A673 (cell line): ENCODE measurements around the gene SLC39A10. TPM values are rescaled to one million over a fixed set of nuclear protein-coding genes. Genes with fewer than 3 reads are reported as not detected.

Source experiments
- BruUV-seq: library from RNA; stranded (reverse); fragments of 400-500 nt; replicated peaks from 2 replicates; lab custom pipeline; 2021; lab: Mats Ljungman, UMichigan
- CTCF ChIA-PET: fragments of 300-600 bp; sonication (Branson Sonifier 250); formaldehyde crosslinking; loops from one replicate; lab custom pipeline; 2022; ENCODE audit warnings: antibody characterized with exemption; lab: Charles Lee
- POLR2A ChIA-PET: fragments of 300-600 bp; sonication (Branson Sonifier 250); formaldehyde crosslinking; loops from one replicate; lab custom pipeline; 2022; ENCODE audit warnings: antibody characterized with exemption; ENCODE audit not compliant: low non-redundant PET; lab: Charles Lee
- DNase-seq: peaks from one replicate; pipeline ENCODE4 v3.0.0-alpha.2; 2015; ENCODE audit warnings: low spot score
- H3K27ac ChIP-seq: fragments of 200-600 bp; sonication (generic); 2 replicates; pipeline ENCODE4 v1.5.1; 2016; ENCODE audit warnings: mixed run types, low read depth, mild to moderate bottlenecking, mixed read lengths, antibody characterized with exemption, low read length; ENCODE audit not compliant: poor library complexity, severe bottlenecking
- H3K27me3 ChIP-seq: fragments of 200-600 bp; sonication (generic); replicated peaks from 2 replicates; pipeline ENCODE4 v1.6.1; 2017; ENCODE audit warnings: mixed run types, low read depth, mild to moderate bottlenecking, mixed read lengths, antibody characterized with exemption, low read length; ENCODE audit not compliant: insufficient read depth, poor library complexity
- H3K36me3 ChIP-seq: fragments of 200-600 bp; sonication (generic); 2 replicates; pipeline ENCODE4 v1.6.1; 2016; ENCODE audit warnings: mixed run types, mild to moderate bottlenecking, mixed read lengths, antibody characterized with exemption, low read length; ENCODE audit not compliant: insufficient read depth, poor library complexity, severe bottlenecking
- H3K4me1 ChIP-seq: fragments of 200-600 bp; sonication (generic); 2 replicates; pipeline ENCODE4 v1.6.1; 2017; ENCODE audit warnings: mixed run types, mild to moderate bottlenecking, mixed read lengths, antibody characterized with exemption, low read length; ENCODE audit not compliant: insufficient read depth, poor library complexity, severe bottlenecking
- H3K4me3 ChIP-seq: fragments of 200-600 bp; sonication (generic); 2 replicates; pipeline ENCODE4 v1.5.1; 2016; ENCODE audit warnings: low read depth, mixed run types, mild to moderate bottlenecking, mixed read lengths, low read length; ENCODE audit not compliant: poor library complexity, severe bottlenecking
- H3K9me3 ChIP-seq: fragments of 200-600 bp; sonication (generic); 2 replicates; pipeline ENCODE4 v1.6.1; 2016; ENCODE audit warnings: mixed run types, low read depth, mild to moderate bottlenecking, mixed read lengths, antibody characterized with exemption, low read length; ENCODE audit not compliant: poor library complexity, severe bottlenecking
- EZH2 ChIP-seq: fragments of 200-600 bp; sonication (generic); IDR thresholded peaks from 2 replicates; pipeline ENCODE4 v1.6.1; 2017; ENCODE audit warnings: borderline replicate concordance, low read depth, mild to moderate bottlenecking, mixed read lengths, antibody characterized with exemption, low read length; ENCODE audit not compliant: poor library complexity, severe bottlenecking
- intact Hi-C: fragments of 100-400 bp; cut with micrococcal nuclease; formaldehyde crosslinking; loops from one replicate; pipeline ENCODE4 v1.10.0; 2022; ENCODE audit not compliant: unreplicated experiment
- total RNA-seq: library from RNA; stranded (reverse); gene quantifications from 2 replicates; pipeline ENCODE4 v1.2.3, GENCODE V29; 2021
- TF ChIP-seq, protein P1 (sequence below): fragments of 300-800, 200-600 bp; sonication (generic); conservative IDR thresholded peaks from 2 replicates; pipeline ENCODE4 v1.5.1; 2017; ENCODE audit warnings: low read depth, mild to moderate bottlenecking, antibody characterized with exemption, low read length, moderate library complexity, mixed read lengths

The SLC39A10 gene
- total RNA-seq, 1 experiment from 2014 or later, result 42.3 TPM

DNA sequence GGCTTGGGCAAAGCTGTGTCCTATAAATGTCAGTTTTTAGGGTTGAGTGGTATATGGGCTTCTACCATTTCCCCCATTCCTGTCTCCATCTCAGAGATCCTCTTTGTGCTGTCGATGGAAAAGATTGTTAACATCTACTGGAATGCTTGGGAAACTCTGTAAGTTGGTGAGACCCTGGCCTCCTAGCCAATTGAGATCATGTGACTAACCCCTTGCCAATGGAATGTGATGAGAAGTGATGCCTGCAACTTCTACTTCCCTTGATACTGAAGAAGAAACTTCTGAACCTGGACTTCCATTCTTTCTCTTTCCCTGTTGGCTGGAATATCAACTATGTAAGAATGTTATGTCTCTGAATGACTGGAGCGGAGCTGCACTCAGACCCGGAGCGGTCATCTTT, 14.5 kb downstream of the SLC39A10 start:
- Histone ChIP-seq H3K9me3 (no peaks in the 10 kb centered on the region), H3K4me3 (no peak overlapping the region), H3K36me3 (no peaks in the 10 kb centered on the region), H3K27ac (no peak overlapping the region), H3K4me1 (peaks cover 8% of the 10 kb centered on the region), H3K27me3 (no peaks in the 10 kb centered on the region)
- ChIA-PET POLR2A (no interaction called here), CTCF (no interaction called here)
- no TSS peak for BruUV-seq
- TF ChIP-seq, protein P1, sequence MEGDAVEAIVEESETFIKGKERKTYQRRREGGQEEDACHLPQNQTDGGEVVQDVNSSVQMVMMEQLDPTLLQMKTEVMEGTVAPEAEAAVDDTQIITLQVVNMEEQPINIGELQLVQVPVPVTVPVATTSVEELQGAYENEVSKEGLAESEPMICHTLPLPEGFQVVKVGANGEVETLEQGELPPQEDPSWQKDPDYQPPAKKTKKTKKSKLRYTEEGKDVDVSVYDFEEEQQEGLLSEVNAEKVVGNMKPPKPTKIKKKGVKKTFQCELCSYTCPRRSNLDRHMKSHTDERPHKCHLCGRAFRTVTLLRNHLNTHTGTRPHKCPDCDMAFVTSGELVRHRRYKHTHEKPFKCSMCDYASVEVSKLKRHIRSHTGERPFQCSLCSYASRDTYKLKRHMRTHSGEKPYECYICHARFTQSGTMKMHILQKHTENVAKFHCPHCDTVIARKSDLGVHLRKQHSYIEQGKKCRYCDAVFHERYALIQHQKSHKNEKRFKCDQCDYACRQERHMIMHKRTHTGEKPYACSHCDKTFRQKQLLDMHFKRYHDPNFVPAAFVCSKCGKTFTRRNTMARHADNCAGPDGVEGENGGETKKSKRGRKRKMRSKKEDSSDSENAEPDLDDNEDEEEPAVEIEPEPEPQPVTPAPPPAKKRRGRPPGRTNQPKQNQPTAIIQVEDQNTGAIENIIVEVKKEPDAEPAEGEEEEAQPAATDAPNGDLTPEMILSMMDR, result no peak
- TF ChIP-seq EZH2, result no peak
- DNase-seq, result no peak
- intact Hi-C loops, result no loop called here

DNA sequence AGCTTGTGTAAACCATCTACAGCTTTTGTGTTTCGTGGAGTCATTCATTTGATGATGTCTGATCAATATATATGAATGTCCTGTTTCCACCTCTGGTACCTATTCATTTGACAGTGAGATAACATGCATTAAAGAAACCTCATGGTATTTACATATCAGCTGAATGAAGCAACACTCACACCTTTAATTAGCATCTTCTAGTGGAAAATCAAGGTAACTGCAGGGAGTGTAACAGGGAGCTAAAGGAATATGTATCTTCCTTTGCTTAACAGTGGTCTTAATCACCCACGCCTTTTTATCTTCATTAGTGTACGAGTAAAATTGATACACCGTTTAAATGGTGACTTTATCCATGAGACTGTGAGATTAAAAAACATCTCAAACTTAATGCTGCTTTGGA, 15.6 kb downstream of the SLC39A10 start:
- Histone ChIP-seq H3K9me3 (no peaks in the 10 kb centered on the region), H3K36me3 (no peaks in the 10 kb centered on the region), H3K27me3 (no peaks in the 10 kb centered on the region), H3K4me1 (no peaks in the 10 kb centered on the region), H3K27ac (no peak overlapping the region), H3K4me3 (no peak overlapping the region)
- no TSS peak for BruUV-seq
- DNase-seq, result no peak
- ChIA-PET POLR2A (no interaction called here), CTCF (no interaction called here)
- TF ChIP-seq, protein P1, result peak; percentile 26; the same call in 1 of the 2 replicates
- no peak for TF ChIP-seq EZH2
- intact Hi-C loops, result no loop called here

DNA sequence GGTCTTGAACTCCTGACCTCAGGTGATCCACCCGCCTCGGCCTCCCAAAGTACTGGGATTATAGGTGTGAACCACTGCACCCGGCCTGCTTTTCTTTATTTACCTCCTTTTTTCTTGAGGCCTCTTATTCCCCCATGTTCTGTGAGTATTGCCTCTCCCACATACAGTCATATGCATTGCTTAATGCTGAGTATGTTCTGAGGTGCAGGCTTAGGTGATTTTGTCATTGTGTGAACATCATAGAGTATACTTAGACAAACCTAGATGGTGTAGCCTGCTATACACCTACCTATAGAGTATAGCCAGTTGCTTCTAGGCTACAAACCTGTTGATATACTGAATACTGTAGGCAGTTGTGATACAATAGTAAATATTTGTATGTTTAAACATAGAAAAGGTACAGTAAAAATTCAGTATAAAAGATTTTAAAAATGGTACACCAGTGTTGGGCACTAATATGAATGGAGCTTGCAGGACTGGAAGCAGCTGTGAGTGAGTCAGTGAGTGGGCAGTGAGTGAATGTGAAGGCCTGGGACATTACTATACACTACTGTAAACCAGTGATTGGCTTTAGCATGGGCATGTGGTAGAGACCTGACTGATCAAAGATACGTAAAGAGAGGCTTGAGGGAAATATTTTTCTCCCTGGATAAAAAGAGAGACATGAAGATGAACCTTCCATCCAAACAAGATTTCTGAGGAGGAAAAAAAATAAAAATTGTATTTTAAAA, 17.6 kb downstream of the SLC39A10 start:
- Histone ChIP-seq H3K27ac (no peak overlapping the region), H3K27me3 (no peaks in the 10 kb centered on the region), H3K4me3 (no peak overlapping the region), H3K9me3 (no peaks in the 10 kb centered on the region), H3K4me1 (no peaks in the 10 kb centered on the region), H3K36me3 (no peaks in the 10 kb centered on the region)
- ChIA-PET POLR2A (no interaction called here), CTCF (no interaction called here)
- DNase-seq, result no peak
- no TSS peak for BruUV-seq
- no peak for TF ChIP-seq EZH2
- TF ChIP-seq, protein P1, result no peak
- intact Hi-C loops, result no loop called here
